Measurements from ENCODE around the gene TUBA3E.
"Not testable (repeated sequence)": the region's sequence is repeated elsewhere in the genome, so short reads cannot be mapped to it uniquely, and the experiment has no call there.

TUBA3E gene

DNA sequence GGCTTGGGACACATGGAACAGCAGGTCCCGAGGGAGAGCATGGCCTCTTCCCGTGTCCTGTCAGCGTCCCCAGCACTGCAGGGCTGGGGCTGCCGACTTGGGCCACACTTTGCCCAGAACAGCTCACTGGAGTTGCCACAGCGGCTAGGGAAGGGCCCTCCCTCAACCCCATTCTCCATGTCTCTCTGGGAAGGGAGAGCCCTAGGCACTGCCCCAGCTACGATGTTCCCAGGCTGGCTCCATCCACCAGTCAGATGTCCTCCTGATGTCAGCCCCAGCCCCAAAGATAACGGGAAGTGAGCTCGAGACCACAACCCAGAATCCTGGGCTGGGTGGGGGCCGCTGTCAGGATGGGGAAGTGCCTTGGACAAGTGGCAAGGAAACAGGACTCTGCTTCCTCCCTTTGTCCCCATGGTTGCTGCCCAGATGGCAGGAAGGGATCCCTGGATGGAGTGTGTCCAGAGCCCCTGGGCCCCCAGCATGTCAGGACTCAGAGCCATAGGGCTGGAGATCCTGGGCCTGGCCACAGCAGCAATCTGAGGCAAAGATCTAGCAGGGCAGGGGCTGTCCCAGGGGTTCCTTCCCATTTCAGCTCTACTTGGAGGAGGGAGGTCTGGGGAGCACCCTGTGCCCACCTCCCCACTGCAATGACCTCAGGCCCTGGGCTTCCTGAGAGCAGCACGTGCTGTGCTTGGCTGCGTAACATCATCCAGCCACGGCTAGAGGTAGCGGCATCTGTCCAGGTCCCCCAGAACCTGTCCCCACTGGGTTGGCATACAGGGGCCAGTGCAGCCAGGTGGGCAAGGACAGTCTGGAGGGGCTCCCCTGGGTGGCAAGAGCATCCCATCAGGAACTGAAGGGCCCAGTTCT lies 55.6 kb downstream of the TUBA3E start:
- DNase-seq, result not testable (repeated sequence)

Data from NCI-H1092 (cell line).